ENCODE measurements around the gene LMOD2. TPM values are rescaled to one million over a fixed set of nuclear protein-coding genes. Genes with fewer than 3 reads are reported as not detected.

Gene LMOD2
- total RNA-seq, 1 donor from 2014 or later = not detected

GRCh38 chr7:123711832-123712293 is 56.2 kb downstream of the LMOD2 start:
- no peak for TF ChIP-seq CTCF (IDR thresholded peaks at IDR 0.05)
- intact Hi-C loops (cut with micrococcal nuclease) = no loop called here
- Mint-ChIP-seq H3K9me3 (no peaks in the 10 kb centered on the region), H3K4me1 (peaks cover 13% of the 10 kb centered on the region), H3K36me3 (ENCODE audit: low read depth) (peaks cover 22% of the 10 kb centered on the region), H3K27me3 (no peaks in the 10 kb centered on the region), H3K27ac (no peak overlapping the region), H3K4me3 (no peak overlapping the region)
- POLR2A ChIA-PET = no interaction called here
- no peak for DNase-seq
- CTCF ChIA-PET = no interaction called here
- ATAC-seq (ENCODE audit: low read depth) = no peak

GRCh38 chr7:123712619-123713018 is 57.0 kb downstream of the LMOD2 start:
- Mint-ChIP-seq H3K4me1 (peaks cover 13% of the 10 kb centered on the region), H3K27me3 (no peaks in the 10 kb centered on the region), H3K4me3 (no peak overlapping the region), H3K27ac (no peak overlapping the region), H3K36me3 (ENCODE audit: low read depth) (peaks cover 16% of the 10 kb centered on the region), H3K9me3 (no peaks in the 10 kb centered on the region)
- intact Hi-C loops (cut with micrococcal nuclease) = no loop called here
- ChIA-PET CTCF (no interaction called here), POLR2A (no interaction called here)
- ATAC-seq (ENCODE audit: low read depth) = no peak
- no peak for TF ChIP-seq CTCF (IDR thresholded peaks at IDR 0.05)
- no peak for DNase-seq

Other genes starting within 250 kb of the LMOD2 start
- 0.11 and 0.15 TPM in 2 replicates for gene IQUB, start 121.3 kb upstream of the LMOD2 start, total RNA-seq
- 54.3 and 63.8 TPM in 2 replicates for gene NDUFA5, start 98.0 kb upstream of the LMOD2 start, total RNA-seq
- gene ASB15, start 54.0 kb upstream of the LMOD2 start, total RNA-seq = not detected in 2 replicates
- gene WASL, start 93.1 kb downstream of the LMOD2 start, total RNA-seq = 5.5 and 6.9 TPM in 2 replicates
- not detected in 2 replicates for gene HYAL4, start 189.3 kb downstream of the LMOD2 start, total RNA-seq